DOHH2 (cell line): ENCODE data around the gene CWC27.

Experiments
- CTCF ChIP-seq: fragments of 200-600 bp; sonication (generic); IDR thresholded peaks from one replicate; pipeline ENCODE4 v1.5.1; 2014; ENCODE audit warnings: antibody characterized with exemption, mild to moderate bottlenecking, low read depth, low read length; ENCODE audit not compliant: poor library complexity, severe bottlenecking
- EZH2phosphoT487 ChIP-seq: fragments of 200-600 bp; sonication (generic); IDR thresholded peaks from 2 replicates; pipeline ENCODE4 v1.6.1; 2017; ENCODE audit warnings: borderline replicate concordance, mild to moderate bottlenecking, antibody characterized with exemption, low read length, moderate library complexity, mixed read lengths

- TF ChIP-seq CTCF = no peak
- no peak for TF ChIP-seq EZH2phosphoT487
These were observed 22.3 kb upstream of the CWC27 start for GRCh38 chr5:64746446-64746845.
